GM19025 (cell line): ENCODE results near the gene PCAT6.

Experiments used
- ATAC-seq: cut with Tn5 transposase; IDR thresholded peaks from one replicate; pipeline ENCODE4 v1.9.1; 2021; ENCODE audit warnings: mild to moderate bottlenecking, low read depth, moderate library complexity; ENCODE audit not compliant: unreplicated experiment

Gene PCAT6

GRCh38 chr1:202844259-202844658, 33.5 kb downstream of the PCAT6 start:
- no peak for ATAC-seq

GRCh38 chr1:202844935-202845334, 34.2 kb downstream of the PCAT6 start:
- ATAC-seq, result no peak

- no peak for ATAC-seq
Measured at GRCh38 chr1:202848191-202848542, 37.4 kb downstream of the PCAT6 start.

GRCh38 chr1:202850593-202851362, 40.0 kb downstream of the PCAT6 start:
- no peak for ATAC-seq

GRCh38 chr1:202852163-202852904, 41.6 kb downstream of the PCAT6 start:
- no peak for ATAC-seq

GRCh38 chr1:202854787-202855186, 44.0 kb downstream of the PCAT6 start:
- ATAC-seq, result no peak

GRCh38 chr1:202856014-202856413, 45.3 kb downstream of the PCAT6 start:
- no peak for ATAC-seq

- no peak for ATAC-seq
Measured at GRCh38 chr1:202857136-202857610, 46.4 kb downstream of the PCAT6 start.

GRCh38 chr1:202858331-202858730, 47.6 kb downstream of the PCAT6 start:
- no peak for ATAC-seq

GRCh38 chr1:202858789-202859414, 48.1 kb downstream of the PCAT6 start:
- ATAC-seq, result no peak

- ATAC-seq, result no peak
Measured at GRCh38 chr1:202860744-202861419, 50.1 kb downstream of the PCAT6 start.
